ENCODE data around the gene RGPD6. TPM values are rescaled to one million over a fixed set of nuclear protein-coding genes. Genes with fewer than 3 reads are reported as not detected.
"Not testable (repeated sequence)": the region's sequence is repeated elsewhere in the genome, so short reads cannot be mapped to it uniquely, and the experiment has no call there.

The RGPD6 gene
- polyA plus RNA-seq (ENCODE audit: insufficient read length in 3 of 3): 10 to 100 TPM; 25.4 to 42.1 (median 35.3) TPM

DNA sequence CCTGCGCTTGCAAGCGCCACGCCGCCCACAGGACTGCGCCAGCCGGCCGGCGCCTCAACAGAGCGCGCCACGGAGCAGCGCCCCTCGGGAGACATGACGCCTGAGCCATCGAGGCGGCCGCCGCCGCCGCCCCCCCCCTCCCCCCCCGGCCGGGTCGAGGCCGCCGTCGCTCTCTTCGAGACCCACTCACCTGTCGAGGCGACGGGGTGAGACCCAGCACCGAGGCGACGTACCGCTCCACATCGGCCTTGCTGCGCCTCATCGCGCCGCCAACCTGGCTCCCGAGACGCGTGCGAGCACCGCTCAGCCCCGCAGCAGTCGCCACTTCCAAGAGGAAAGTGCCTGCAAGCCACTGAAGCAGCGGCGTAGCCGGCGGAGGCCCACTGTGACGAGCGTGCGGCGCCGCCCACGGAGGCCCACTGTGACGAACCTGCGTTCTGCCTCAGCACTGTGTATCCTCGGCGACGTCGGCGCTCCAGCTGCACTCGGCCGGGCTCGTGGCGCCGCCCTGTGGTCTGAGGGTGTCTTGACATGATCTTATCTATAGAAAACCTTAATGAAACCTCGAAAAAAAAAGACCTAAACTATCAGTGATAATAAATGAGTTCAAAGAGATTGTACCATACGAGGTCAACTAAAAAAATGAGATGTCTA is at the start of gene RGPD6:
TSS of gene RGPD6 (minus strand) at position 460 of the 654 bp plus-strand sequence. CDS start at position 262, 198 bp downstream.
- DNase-seq (ENCODE audit: low read depth in 3 of 3, low spot score in 2 of 3): not testable (repeated sequence)

- DNase-seq (ENCODE audit: low read depth in 3 of 3, low spot score in 2 of 3): not testable (repeated sequence)
These were observed 42.4 kb upstream of the RGPD6 start for GRCh38 chr2:110619326-110619939.

DNA sequence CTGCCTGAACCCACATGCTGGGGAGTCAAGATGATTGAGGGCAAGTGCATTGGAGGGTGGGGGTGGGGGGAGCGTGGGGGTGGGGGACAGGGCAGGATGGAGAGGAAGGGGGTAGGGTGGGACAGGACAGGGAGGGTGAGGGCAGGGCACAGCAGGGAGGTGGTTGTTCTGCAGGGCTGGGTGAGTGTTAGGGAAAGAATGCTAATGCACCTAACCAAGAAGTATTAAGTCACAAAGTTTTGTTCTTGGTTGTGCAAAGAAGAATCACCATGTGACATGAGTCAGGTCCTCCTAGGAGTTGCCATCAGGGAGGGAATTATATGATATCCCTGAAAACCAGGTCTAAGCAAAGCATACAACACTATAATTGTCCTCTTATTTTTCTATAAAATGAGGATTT is 36.9 kb upstream of the RGPD6 start:
- not testable (repeated sequence) for DNase-seq (ENCODE audit: low read depth in 3 of 3, low spot score in 2 of 3)

GRCh38 chr2:110610613-110611250 is 33.7 kb upstream of the RGPD6 start:
- not testable (repeated sequence) for DNase-seq (ENCODE audit: low read depth in 3 of 3, low spot score in 2 of 3)

DNA sequence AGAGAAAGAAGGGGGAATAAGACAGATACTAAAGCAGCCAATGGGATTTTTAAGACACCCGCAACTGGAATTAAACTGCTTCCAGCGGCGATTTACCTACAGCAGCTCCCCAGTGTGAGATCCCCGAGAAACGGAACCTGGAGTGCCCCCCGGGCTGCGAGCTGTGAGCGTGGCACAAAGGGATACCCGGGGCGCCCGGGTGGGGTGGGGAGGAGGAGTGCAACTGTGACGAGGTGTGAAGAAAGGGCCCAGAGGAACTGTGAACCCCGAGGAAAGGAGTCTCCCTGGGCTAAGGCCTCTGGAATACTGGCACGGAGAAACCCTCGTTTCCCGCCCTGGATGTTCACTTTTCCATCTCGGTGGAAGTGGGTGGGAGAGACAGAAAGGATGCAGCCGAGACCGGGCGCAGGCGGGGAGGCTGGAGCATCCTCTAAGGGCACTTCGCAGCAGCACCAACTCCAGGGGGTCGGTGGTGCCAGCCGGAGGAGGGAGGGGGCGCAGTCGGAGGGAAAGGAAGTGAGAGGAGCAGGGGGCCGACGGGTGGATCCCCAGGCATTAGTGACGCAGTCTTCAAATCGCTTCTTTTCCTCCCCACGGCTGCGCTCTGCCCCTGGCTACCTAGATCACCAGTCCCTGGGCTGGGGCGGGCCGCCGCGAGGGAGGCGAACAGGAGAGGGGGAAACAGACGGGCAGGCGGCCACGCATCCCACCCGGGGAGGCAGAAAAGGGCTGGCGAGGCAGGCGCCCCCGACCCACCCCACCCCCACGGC is 33.0 kb upstream of the RGPD6 start:
- DNase-seq (ENCODE audit: low read depth in 3 of 3, low spot score in 2 of 3): not testable (repeated sequence)

DNA sequence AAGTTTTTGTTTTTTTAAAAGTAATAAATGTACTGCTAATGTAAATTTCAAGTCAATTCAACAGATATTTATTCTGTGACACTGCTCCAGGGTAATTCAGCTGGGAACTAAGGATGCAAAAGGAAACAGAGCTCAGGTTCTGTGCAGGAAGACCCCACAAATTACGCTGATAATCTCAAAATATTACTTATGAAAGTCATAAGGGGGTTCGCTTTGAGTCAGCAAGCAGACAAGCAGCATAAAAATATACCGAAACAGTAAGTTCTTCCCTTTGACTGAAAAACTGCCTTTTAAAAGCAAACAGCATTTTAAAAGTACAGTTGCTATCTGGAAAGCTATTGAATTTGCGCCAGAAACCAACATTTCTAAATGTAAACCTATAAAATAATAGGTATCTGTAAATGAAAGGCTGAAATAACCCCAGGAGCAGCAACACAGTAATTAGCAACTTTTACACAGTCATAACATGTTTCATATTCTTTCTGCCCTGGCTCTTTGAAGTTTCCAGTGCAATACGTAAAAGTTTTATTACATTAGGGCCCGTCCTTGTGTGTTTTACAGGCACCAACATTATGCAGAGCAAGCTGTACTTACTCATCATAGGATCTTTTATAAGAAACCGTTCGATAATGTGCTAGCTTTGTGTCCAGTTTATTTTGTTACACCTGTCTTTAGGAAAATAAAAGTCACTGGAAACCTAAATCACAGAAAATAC is 31.9 kb upstream of the RGPD6 start:
- DNase-seq (ENCODE audit: low read depth in 3 of 3, low spot score in 2 of 3): not testable (repeated sequence)

DNA sequence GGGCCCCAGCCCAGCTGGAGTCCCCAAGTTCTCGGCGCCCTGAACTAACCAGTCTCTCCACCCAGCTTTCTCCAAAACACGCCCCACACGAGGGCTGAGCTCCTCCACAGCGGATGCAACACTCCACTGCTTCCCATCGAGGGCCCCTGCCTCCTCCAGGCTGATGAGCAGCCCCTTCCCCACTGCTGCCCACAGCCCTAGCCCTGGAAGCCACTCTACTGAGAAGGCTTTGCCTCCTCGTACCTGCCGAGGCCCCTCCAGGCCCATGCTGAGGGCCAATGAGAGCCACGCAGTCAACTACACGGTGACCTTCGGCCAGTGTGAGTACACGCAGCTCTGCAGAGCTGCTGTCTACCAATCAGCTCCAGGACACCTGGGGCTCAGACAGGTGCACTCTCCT is 28.0 kb upstream of the RGPD6 start:
- DNase-seq (ENCODE audit: low read depth in 3 of 3, low spot score in 2 of 3): not testable (repeated sequence)

DNA sequence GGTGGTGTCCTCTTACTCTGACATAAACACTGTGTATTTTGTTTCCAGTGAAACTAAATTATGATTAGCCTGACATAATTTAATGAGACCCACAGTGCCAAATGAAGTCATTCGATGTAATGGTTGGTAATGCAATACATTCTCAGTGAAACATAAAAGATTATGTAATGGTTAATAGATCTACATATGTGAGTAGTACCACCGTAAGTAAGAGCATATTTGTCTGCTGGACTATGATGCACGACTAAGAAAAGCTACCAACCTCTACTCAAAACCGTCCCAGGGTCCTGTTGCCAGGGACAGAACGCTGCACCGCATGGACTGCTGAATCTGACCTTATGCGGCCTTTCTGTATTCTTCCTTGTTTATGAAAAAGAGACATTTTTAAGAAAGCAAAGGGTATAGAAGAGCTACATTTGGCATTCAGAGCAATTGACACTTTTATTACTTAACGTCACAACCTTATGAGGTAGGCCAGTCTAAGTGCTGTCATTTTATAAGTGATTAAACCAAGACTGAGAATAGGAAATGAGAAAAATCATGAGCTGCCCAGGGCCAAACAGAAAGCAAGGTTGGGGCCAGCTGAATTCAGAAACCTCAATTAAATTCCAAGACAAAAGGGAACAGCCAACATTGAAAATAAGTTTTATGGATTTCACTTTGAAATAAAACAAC is 27.0 kb upstream of the RGPD6 start:
- DNase-seq (ENCODE audit: low read depth in 3 of 3, low spot score in 2 of 3): not testable (repeated sequence)

DNA sequence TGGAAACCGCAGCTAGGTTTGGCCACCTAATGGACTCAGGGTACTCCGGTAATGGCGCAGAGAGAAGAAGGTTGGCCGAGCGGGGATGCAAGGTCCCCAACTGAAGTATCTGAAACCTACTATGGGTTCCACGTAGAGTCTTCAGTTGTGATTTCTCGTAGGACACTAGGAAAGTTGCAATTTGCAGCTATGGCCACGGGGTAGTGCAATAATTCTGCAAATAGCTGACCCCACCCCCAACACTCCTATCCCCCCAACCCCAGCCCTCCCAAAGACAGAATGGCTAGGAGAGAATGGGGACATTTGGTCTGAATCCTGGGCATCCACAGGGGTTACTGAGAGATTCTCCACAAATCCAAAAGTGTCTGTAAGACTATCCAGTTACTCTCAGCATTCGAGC is 25.1 kb upstream of the RGPD6 start:
- not testable (repeated sequence) for DNase-seq (ENCODE audit: low read depth in 3 of 3, low spot score in 2 of 3)

DNA sequence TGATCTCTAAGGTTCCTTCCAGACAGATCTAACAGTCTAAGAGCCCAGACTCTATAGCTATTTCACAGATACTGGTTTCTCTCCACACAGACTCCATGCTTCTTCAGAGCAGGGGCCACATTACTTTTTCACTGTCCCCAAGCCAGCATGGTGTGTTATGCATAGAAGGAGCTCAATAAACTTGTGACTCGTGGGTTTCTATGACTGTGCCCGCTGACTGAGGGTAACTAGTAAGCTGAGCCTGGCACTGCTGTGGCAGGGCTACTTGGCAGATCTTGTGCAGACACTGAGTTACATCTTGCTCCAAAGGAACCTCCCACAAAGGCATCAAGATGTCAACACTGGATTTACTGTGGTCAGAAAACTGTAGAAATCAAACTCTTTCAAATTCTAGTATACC is 15.0 kb upstream of the RGPD6 start:
- DNase-seq (ENCODE audit: low read depth in 3 of 3, low spot score in 2 of 3): not testable (repeated sequence)

GRCh38 chr2:110589677-110590330 is 12.8 kb upstream of the RGPD6 start:
- not testable (repeated sequence) for DNase-seq (ENCODE audit: low read depth in 3 of 3, low spot score in 2 of 3)

GRCh38 chr2:110588520-110588919 is 11.5 kb upstream of the RGPD6 start:
- DNase-seq (ENCODE audit: low read depth in 3 of 3, low spot score in 2 of 3): not testable (repeated sequence)

DNA sequence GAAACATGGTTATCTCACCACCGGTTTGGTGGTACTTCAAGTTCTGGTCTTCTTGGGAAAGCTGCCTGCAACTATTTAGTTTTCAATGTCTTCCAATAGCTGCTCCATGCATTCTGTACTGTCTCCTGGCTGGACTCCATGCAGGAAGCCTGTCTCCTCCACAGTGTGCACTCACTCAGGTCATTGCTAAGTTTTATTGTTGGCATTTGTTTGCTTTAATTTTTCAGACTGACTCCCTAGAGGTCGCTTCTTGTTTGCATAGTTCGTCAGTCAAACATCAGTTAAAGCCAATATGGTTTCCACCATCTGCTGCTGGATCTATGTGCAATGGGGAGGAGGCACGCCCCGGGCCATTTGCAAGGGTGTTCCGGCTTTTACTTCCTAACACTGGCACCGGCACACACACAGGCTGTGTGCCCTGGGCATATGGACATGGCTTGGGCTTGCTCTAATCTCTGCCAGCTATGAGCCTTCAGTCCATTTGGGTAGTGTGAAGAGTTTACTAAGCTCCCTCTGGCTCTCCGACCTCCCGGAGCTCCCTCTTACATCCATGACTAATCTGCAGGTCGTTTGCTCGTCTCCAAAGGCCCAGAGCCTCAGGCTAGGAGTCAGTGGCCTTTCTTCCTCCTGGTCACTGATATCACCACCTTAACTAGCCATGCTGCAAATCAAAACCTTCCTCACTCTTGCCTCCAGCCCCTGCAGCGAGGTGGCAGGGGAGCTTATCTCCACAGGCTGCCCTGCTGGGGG is 2.4 kb upstream of the RGPD6 start:
- DNase-seq (ENCODE audit: low read depth in 3 of 3, low spot score in 2 of 3): not testable (repeated sequence)

DNA sequence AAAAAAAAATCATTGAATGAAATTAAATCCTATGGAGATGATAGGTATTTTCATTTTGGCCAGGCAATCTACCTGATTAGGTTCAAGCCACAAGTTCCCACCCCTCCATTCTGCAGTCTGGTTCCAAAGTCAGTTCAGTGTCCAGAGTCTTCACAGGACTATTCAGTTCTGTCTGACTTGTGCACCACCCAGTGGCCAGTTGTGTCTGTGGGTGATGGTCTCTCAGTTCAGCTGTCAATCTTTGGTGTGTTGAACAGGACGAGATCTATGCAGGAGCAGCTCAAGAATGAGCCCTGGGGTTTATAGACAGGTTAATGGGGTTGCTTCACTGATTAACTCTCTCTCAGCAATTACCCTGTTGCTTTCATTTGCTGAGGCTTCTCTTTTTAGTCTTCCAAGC is 1.4 kb upstream of the RGPD6 start:
- not testable (repeated sequence) for DNase-seq (ENCODE audit: low read depth in 3 of 3, low spot score in 2 of 3)

DNA sequence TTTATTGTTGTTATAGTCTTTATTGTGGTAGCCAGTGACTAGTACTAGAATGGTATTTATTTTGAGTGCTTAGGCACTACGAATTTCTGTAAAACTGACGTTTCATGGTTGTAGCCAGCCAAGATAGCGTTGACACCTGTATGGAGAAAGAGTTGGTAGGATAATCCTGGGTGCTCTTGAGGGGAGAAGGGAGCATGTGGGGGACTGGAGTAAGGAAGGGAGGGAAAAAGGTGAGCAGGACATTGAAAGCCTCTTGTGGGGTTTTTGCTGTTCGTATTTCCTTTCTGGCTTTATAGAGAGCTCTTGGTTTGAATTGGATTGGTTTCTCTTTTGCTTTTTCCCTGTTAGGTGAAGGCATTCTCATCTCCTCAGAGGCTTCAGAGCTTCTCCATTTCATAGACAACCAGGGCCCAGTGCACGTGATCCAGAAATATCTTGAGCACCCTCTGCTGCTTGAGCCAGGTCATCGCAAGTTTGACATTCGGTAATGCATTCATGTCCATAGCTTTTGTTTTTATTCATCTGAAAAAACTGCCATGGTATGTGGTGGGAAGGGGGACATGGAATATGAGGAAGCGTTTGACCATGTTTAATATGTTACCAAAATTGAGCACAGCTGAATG is 77.2 kb downstream of the RGPD6 start:
- DNase-seq (ENCODE audit: low read depth in 3 of 3, low spot score in 2 of 3): not testable (repeated sequence)

DNA sequence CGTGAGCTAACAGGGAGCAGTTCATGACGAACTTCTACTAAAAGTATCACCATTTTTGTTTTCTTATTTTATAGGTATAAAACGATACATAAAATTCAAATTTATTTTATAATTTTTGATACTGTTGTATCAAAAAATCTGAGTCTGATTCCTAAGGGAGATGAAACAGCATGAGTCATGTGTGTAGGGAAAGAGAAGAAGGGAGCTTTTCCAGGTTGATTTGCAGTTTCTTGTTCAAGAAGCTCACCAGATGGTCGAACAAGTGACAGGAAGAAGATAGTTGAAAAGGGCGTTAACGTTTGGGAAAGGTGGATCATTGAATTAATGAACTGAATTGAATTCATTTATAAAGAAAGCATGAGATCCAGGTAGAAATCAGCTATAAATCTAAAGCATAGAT is 81.0 kb downstream of the RGPD6 start:
- not testable (repeated sequence) for DNase-seq (ENCODE audit: low read depth in 3 of 3, low spot score in 2 of 3)

- not testable (repeated sequence) for DNase-seq (ENCODE audit: low read depth in 3 of 3, low spot score in 2 of 3)
These were observed 82.5 kb downstream of the RGPD6 start for GRCh38 chr2:110494488-110494887.

DNA sequence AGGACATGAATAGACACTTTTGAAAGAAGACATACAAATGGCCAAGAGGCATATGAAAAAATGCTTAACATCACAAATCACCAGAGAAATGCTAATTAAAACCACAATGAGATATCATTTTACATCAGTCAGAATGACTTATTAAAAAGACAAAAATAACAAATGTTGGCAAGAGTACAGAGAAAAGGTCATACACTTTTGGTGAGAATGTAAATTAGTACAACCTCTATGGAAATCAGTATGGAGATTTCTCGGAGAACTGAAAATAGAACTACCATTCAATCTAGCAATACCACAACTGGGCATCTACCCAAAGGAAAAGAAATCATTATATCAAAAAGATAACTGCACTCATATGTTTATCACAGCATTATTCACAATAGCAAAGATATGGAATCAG is 88.0 kb downstream of the RGPD6 start:
- not testable (repeated sequence) for DNase-seq (ENCODE audit: low read depth in 3 of 3, low spot score in 2 of 3)
